Measurements from ENCODE around the gene UNK.

- TF ChIP-seq EZH2 (IDR thresholded peaks at IDR 0.05; ENCODE audit: borderline replicate concordance), result no peak
- TF ChIP-seq CTCF (IDR thresholded peaks at IDR 0.05; ENCODE audit: poor library complexity), result no peak
These were observed 57.8 kb downstream of the UNK start for GRCh38 chr17:75842411-75842810.
